ENCODE data around the gene WWOX. TPM values are rescaled to one million over a fixed set of nuclear protein-coding genes. Genes with fewer than 3 reads are reported as not detected.

WWOX gene
- total and polyA plus RNA-seq, 2 donors (not counting 3 experiments of a cell fraction or from before 2014, with no cell fraction given) = 6.2 to 12.5 TPM

GRCh38 chr16:79165506-79165905 is 1066.1 kb downstream of the WWOX start:
- POLR2A ChIA-PET = no interaction called here
- CTCF ChIA-PET = no interaction called here
- Histone ChIP-seq H3K4me3 (replicated peaks in 1 of 3; ENCODE audit: insufficient read depth in 1 of 3, low read depth in 1 of 3, low read length in 3 of 3) (no peak overlapping the region), H3K27ac (ENCODE audit: insufficient read depth, low read depth, low read length) (no peak overlapping the region), H3K4me2 (ENCODE audit: insufficient read depth, low read length) (no peak overlapping the region), H3K36me3 (ENCODE audit: control insufficient read depth in 2 of 2, extremely low read depth in 1 of 2, insufficient read depth in 2 of 2, low read length in 2 of 2) (no peaks in the 10 kb centered on the region), H3K9ac (replicated peaks; ENCODE audit: extremely low read depth, insufficient read depth, low read length) (no peak overlapping the region), H3K9me3 (replicated peaks; ENCODE audit: control insufficient read depth, insufficient read depth, low read length) (peaks cover 7% of the 10 kb centered on the region), H3K79me2 (ENCODE audit: control insufficient read depth, insufficient read depth, low read length) (no peaks in the 10 kb centered on the region), H2AFZ (ENCODE audit: low read depth, low read length) (no peak overlapping the region), H3K4me1 (ENCODE audit: control insufficient read depth, extremely low read depth, insufficient read depth, low read length) (no peaks in the 10 kb centered on the region), H3K27me3 (ENCODE audit: control insufficient read depth in 2 of 2, insufficient read depth in 2 of 2, low read length in 2 of 2) (no peaks in the 10 kb centered on the region), H3K9me1 (replicated peaks; ENCODE audit: control insufficient read depth, extremely low read depth, insufficient read depth, low read length) (no peaks in the 10 kb centered on the region), H4K20me1 (replicated peaks; ENCODE audit: control insufficient read depth, extremely low read depth, insufficient read depth, low read length) (no peaks in the 10 kb centered on the region)
- dilution Hi-C loops (cut with MboI; ENCODE audit: extremely low pct_ligation_motif_present, low sequenced_read_pairs) (no loop called here), intact Hi-C loops (cut with micrococcal nuclease) (no loop called here)
- no peak for DNase-seq (ENCODE audit: low read depth, low spot score)
- FAIRE-seq = no peak
- TF ChIP-seq CTCF (IDR thresholded peaks at IDR 0.05; ENCODE audit: extremely low read depth in 1 of 2, insufficient read depth in 1 of 2, low read depth in 1 of 2, low read length in 2 of 2) = no peak
- no peak for TF ChIP-seq POLR2AphosphoS5 (IDR thresholded peaks at IDR 0.05; ENCODE audit: insufficient read depth, low read depth, low read length)
- no peak for TF ChIP-seq POLR2A (IDR thresholded peaks at IDR 0.05; ENCODE audit: low read depth, low read length)
- TF ChIP-seq GATA2 (IDR thresholded peaks at IDR 0.05; ENCODE audit: insufficient read depth, insufficient read length, low read depth, low read length) = no peak
- no peak for TF ChIP-seq FOS (IDR thresholded peaks at IDR 0.05; ENCODE audit: borderline replicate concordance, insufficient read depth, low read length)
- TF ChIP-seq, protein P1, sequence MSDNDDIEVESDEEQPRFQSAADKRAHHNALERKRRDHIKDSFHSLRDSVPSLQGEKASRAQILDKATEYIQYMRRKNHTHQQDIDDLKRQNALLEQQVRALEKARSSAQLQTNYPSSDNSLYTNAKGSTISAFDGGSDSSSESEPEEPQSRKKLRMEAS (IDR thresholded peaks at IDR 0.05; ENCODE audit: insufficient read depth, insufficient read length) = no peak
- no TSS peak for BruUV-seq (replicated peaks)

GRCh38 chr16:79167893-79168292 is 1068.4 kb downstream of the WWOX start:
- POLR2A ChIA-PET = no interaction called here
- Histone ChIP-seq H3K79me2 (ENCODE audit: control insufficient read depth, insufficient read depth, low read length) (no peaks in the 10 kb centered on the region), H2AFZ (ENCODE audit: low read depth, low read length) (no peak overlapping the region), H3K27me3 (ENCODE audit: control insufficient read depth in 2 of 2, insufficient read depth in 2 of 2, low read length in 2 of 2) (no peaks in the 10 kb centered on the region), H3K9ac (replicated peaks; ENCODE audit: extremely low read depth, insufficient read depth, low read length) (no peak overlapping the region), H3K36me3 (ENCODE audit: control insufficient read depth in 2 of 2, extremely low read depth in 1 of 2, insufficient read depth in 2 of 2, low read length in 2 of 2) (no peaks in the 10 kb centered on the region), H3K4me2 (ENCODE audit: insufficient read depth, low read length) (no peak overlapping the region), H3K4me1 (ENCODE audit: control insufficient read depth, extremely low read depth, insufficient read depth, low read length) (no peaks in the 10 kb centered on the region), H3K4me3 (replicated peaks in 1 of 3; ENCODE audit: insufficient read depth in 1 of 3, low read depth in 1 of 3, low read length in 3 of 3) (no peak overlapping the region), H3K9me3 (replicated peaks; ENCODE audit: control insufficient read depth, insufficient read depth, low read length) (peaks cover 9% of the 10 kb centered on the region), H4K20me1 (replicated peaks; ENCODE audit: control insufficient read depth, extremely low read depth, insufficient read depth, low read length) (no peaks in the 10 kb centered on the region), H3K27ac (ENCODE audit: insufficient read depth, low read depth, low read length) (no peak overlapping the region), H3K9me1 (replicated peaks; ENCODE audit: control insufficient read depth, extremely low read depth, insufficient read depth, low read length) (no peaks in the 10 kb centered on the region)
- BruUV-seq (replicated peaks) = no TSS peak
- CTCF ChIA-PET = no interaction called here
- no peak for FAIRE-seq
- TF ChIP-seq JUN (IDR thresholded peaks at IDR 0.05; ENCODE audit: borderline replicate concordance, insufficient read depth, insufficient read length, low read depth) = no peak
- no peak for TF ChIP-seq POLR2A (IDR thresholded peaks at IDR 0.05; ENCODE audit: low read depth, low read length)
- no peak for TF ChIP-seq FOS (IDR thresholded peaks at IDR 0.05; ENCODE audit: borderline replicate concordance, insufficient read depth, low read length)
- no peak for TF ChIP-seq EZH2 (IDR thresholded peaks at IDR 0.05; ENCODE audit: borderline replicate concordance, low read depth, low read length, severe bottlenecking)
- no peak for TF ChIP-seq POLR2AphosphoS5 (IDR thresholded peaks at IDR 0.05; ENCODE audit: insufficient read depth, low read depth, low read length)
- dilution Hi-C loops (cut with MboI; ENCODE audit: extremely low pct_ligation_motif_present, low sequenced_read_pairs) (no loop called here), intact Hi-C loops (cut with micrococcal nuclease) (no loop called here)
- no peak for DNase-seq (ENCODE audit: low read depth, low spot score)
